Measurements from ENCODE around the gene NYAP2. TPM values are rescaled to one million over a fixed set of nuclear protein-coding genes. Genes with fewer than 3 reads are reported as not detected.

Gene NYAP2
- total RNA-seq, 2 donors from 2014 or later = 0.52 TPM; not detected in 1

DNA sequence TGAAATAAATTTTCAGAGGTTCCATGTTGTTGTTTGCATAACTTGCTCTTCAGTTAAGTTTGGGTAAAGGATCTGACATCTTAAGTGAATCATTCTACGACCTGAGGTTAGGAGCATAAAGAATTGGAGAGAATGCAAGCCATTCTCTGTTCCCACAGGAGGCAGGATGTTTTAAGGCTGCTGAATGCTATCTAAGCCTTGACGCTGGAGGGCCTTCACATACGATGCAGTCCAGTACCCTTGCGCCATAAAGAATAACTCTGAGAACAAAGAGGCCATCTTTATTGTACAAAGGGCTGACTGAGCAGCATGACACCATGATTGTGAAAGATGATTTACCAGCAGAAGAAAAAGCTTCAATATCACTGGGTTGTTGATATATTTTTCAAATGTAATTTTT lies 198.4 kb downstream of the NYAP2 start:
- no peak overlapping the region for H3K4me3 ChIP-seq
- TF ChIP-seq POLR2A (IDR thresholded peaks at IDR 0.05) = no peak
- TF ChIP-seq, protein P1, sequence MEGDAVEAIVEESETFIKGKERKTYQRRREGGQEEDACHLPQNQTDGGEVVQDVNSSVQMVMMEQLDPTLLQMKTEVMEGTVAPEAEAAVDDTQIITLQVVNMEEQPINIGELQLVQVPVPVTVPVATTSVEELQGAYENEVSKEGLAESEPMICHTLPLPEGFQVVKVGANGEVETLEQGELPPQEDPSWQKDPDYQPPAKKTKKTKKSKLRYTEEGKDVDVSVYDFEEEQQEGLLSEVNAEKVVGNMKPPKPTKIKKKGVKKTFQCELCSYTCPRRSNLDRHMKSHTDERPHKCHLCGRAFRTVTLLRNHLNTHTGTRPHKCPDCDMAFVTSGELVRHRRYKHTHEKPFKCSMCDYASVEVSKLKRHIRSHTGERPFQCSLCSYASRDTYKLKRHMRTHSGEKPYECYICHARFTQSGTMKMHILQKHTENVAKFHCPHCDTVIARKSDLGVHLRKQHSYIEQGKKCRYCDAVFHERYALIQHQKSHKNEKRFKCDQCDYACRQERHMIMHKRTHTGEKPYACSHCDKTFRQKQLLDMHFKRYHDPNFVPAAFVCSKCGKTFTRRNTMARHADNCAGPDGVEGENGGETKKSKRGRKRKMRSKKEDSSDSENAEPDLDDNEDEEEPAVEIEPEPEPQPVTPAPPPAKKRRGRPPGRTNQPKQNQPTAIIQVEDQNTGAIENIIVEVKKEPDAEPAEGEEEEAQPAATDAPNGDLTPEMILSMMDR (IDR thresholded peaks at IDR 0.05) = no peak
- ATAC-seq (no peak), DNase-seq (no peak)
- WGBS, 2 donors = 76 to 84% methylated on average over 4 of the region's 4 CpGs
- intact Hi-C loops (cut with DNase I) = no loop called here
- H3K27me3 ChIP-seq = no peaks in the 10 kb centered on the region
- no peaks in the 10 kb centered on the region for H3K4me1 ChIP-seq
- peaks cover 0 to 5% (median 0%) of the 10 kb centered on the region in 3 donors for H3K9me3 ChIP-seq
- H3K27ac ChIP-seq = no peak overlapping the region
- no peaks in the 10 kb centered on the region for H3K36me3 ChIP-seq (replicated peaks in 1 of 2; ENCODE audit: insufficient read depth in 1 of 2, low read depth in 2 of 2)

DNA sequence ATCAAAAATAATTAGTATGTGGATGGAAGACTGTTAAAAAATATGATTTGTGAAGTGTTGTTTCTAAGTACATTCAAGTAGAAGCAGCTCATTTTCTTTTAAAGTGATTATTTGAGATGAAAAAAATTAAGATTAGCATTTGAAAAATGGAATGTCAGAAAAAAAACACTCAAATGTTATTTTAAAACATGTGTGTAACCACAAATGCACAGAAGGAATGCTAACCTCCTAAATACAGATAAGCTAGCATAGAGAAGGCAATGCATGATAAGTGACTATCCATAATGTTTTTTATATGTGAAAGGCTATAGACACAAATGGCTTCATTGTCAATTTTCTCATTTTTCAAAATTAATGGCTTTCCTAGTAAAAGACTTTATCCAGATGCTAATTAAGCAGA lies 198.9 kb downstream of the NYAP2 start:
- ATAC-seq (no peak), DNase-seq (no peak)
- H3K27me3 ChIP-seq = no peaks in the 10 kb centered on the region
- intact Hi-C loops (cut with DNase I) = no loop called here
- TF ChIP-seq, protein P1 (IDR thresholded peaks at IDR 0.05) = no peak
- TF ChIP-seq POLR2A (IDR thresholded peaks at IDR 0.05) = no peak
- no peaks in the 10 kb centered on the region for H3K36me3 ChIP-seq (replicated peaks in 1 of 2; ENCODE audit: insufficient read depth in 1 of 2, low read depth in 2 of 2)
- H3K27ac ChIP-seq = no peak overlapping the region
- H3K4me3 ChIP-seq = no peak overlapping the region
- no peaks in the 10 kb centered on the region for H3K4me1 ChIP-seq
- peaks cover 0 to 5% (median 0%) of the 10 kb centered on the region in 3 donors for H3K9me3 ChIP-seq

DNA sequence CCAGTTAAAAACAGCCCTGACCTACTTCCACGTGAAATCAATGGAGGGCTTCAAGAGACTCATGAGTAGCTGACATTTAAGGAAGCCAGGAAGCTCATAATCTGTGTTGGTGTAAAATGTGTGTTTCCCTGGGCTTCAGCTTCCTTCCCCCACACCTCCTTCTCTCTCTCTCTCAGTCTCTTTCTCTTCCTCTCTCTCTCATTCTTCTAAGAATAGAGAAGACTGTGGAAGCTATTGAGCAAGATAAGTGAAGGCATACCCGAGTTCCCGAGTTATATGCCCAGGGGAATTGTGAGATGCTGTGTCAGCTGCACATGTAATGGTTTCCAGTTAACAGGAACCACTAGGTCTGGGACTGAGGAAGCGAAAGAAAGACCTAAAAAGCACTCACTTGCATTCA lies 199.4 kb downstream of the NYAP2 start:
- no peak overlapping the region for H3K27ac ChIP-seq
- no peak for ATAC-seq
- H3K4me3 ChIP-seq = no peak overlapping the region
- TF ChIP-seq, protein P1 (IDR thresholded peaks at IDR 0.05) = no peak
- TF ChIP-seq POLR2A (IDR thresholded peaks at IDR 0.05) = no peak
- no peaks in the 10 kb centered on the region for H3K4me1 ChIP-seq
- H3K36me3 ChIP-seq (replicated peaks in 1 of 2; ENCODE audit: insufficient read depth in 1 of 2, low read depth in 2 of 2) = no peaks in the 10 kb centered on the region
- WGBS, 2 donors = 66 to 71% methylated on average over 4 of the region's 4 CpGs
- no peaks in the 10 kb centered on the region for H3K27me3 ChIP-seq
- no peak for DNase-seq
- intact Hi-C loops (cut with DNase I) = no loop called here
- H3K9me3 ChIP-seq = peaks cover 0 to 5% (median 0%) of the 10 kb centered on the region in 3 donors

DNA sequence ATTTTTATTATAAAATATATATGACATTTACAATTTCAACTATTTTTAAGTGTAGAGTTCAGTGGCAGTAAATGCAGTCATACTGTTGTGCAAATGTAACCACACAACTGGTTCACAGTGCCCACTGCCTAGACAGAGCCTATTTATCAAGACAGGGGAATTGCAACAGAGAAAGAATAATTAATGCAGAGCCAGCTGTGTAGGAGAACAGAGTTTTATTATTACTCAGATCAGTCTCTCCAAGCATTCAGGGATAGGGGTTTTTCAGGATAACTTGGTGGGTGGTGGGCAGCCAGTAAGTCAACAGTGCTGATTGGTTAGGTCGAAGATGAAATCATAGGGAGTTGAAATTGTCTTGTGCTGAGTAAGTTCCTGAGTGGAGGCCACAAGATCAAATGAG lies 200.3 kb downstream of the NYAP2 start:
- DNase-seq (no peak), ATAC-seq (no peak)
- 67 to 81% methylated on average over 1 of the region's 1 CpG for WGBS, 2 donors
- intact Hi-C loops (cut with DNase I) = no loop called here
- Histone ChIP-seq H3K4me1 (no peaks in the 10 kb centered on the region), H3K4me3 (no peak overlapping the region), H3K9me3 (peaks cover 0 to 5% (median 0%) of the 10 kb centered on the region in 3 donors), H3K36me3 (replicated peaks in 1 of 2; ENCODE audit: insufficient read depth in 1 of 2, low read depth in 2 of 2) (no peaks in the 10 kb centered on the region), H3K27me3 (no peaks in the 10 kb centered on the region), H3K27ac (no peak overlapping the region)
- TF ChIP-seq, protein P1 (IDR thresholded peaks at IDR 0.05) = no peak
- no peak for TF ChIP-seq POLR2A (IDR thresholded peaks at IDR 0.05)

DNA sequence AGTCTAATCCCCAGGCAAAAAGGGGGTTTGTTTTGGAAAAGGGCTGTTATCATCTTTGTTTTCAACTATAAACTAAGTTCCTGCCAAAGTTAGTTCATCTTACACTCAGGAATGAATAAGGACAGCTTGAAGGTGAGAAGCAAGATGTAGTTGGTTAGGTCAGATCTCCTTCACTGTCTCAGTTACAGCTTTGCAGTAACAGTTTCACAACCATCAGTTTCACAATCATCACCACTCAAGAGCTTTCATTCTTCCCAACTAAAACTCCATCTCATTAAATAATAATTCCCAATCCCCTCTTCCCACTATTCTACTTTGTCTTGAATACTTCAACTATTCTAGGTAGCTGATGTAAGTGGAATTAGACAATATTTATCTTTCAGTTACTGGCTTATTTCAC lies 200.9 kb downstream of the NYAP2 start:
- DNase-seq (no peak), ATAC-seq (no peak)
- no peaks in the 10 kb centered on the region for H3K4me1 ChIP-seq
- H3K9me3 ChIP-seq = peaks cover 0 to 5% (median 0%) of the 10 kb centered on the region in 3 donors
- no peaks in the 10 kb centered on the region for H3K27me3 ChIP-seq
- H3K4me3 ChIP-seq = no peak overlapping the region
- no peaks in the 10 kb centered on the region for H3K36me3 ChIP-seq (replicated peaks in 1 of 2; ENCODE audit: insufficient read depth in 1 of 2, low read depth in 2 of 2)
- no peak overlapping the region for H3K27ac ChIP-seq
- intact Hi-C loops (cut with DNase I) = no loop called here
- TF ChIP-seq POLR2A (IDR thresholded peaks at IDR 0.05) = no peak
- TF ChIP-seq, protein P1 (IDR thresholded peaks at IDR 0.05) = no peak
